DND-41 (cell line): ENCODE data around the gene ANKRD23.

Experiments used
- ATAC-seq: fragments of 200-7000 bp; cut with Tn5 transposase; 3 replicates; pipeline ENCODE4 v1.9.1; 2021; ENCODE audit warnings: low read depth; ENCODE audit not compliant: insufficient read depth
- DNase-seq: peaks from one replicate; pipeline ENCODE4 v3.0.0-alpha.2; 2020
- H2AFZ ChIP-seq: 2 replicates; pipeline ENCODE4 v1.6.0; 2012; ENCODE audit warnings: low read depth, low read length
- H3K27ac ChIP-seq: 2 replicates; pipeline ENCODE4 v1.5.1; 2012; ENCODE audit warnings: low read length, inconsistent platforms
- H3K27me3 ChIP-seq: fragments of 200-600 bp; sonication (generic); 2 replicates; pipeline ENCODE4 v1.6.0; 2012; ENCODE audit warnings: low read length, mild to moderate bottlenecking, inconsistent platforms; ENCODE audit not compliant: insufficient read depth, poor library complexity
- H3K36me3 ChIP-seq: 2 replicates; pipeline ENCODE4 v1.5.1; 2012; ENCODE audit warnings: low read length, inconsistent platforms; ENCODE audit not compliant: insufficient read depth
- H3K4me1 ChIP-seq: 2 replicates; pipeline ENCODE4 v1.5.1; 2012; ENCODE audit warnings: mild to moderate bottlenecking, low read length; ENCODE audit not compliant: insufficient read depth
- H3K4me2 ChIP-seq: 2 replicates; pipeline ENCODE4 v1.6.0; 2012; ENCODE audit warnings: mild to moderate bottlenecking, moderate library complexity, low read length, inconsistent platforms; ENCODE audit not compliant: insufficient read depth
- H3K4me3 ChIP-seq, 2 experiments: fragments of 200-600 bp in 1 of 2; shearing (Covaris generic) in 1 of 2; 2 replicates each; pipeline ENCODE4 v1.5.1; 2012 to 2016; ENCODE audit warnings: inconsistent platforms in 2 of 2, low read length in 2 of 2, mild to moderate bottlenecking in 2 of 2, low read depth in 1 of 2, moderate library complexity in 1 of 2
- H3K79me2 ChIP-seq: 2 replicates; pipeline ENCODE4 v1.6.0; 2012; ENCODE audit warnings: low read length, inconsistent platforms; ENCODE audit not compliant: insufficient read depth
- H3K9ac ChIP-seq: 2 replicates; pipeline ENCODE4 v1.6.0; 2012; ENCODE audit warnings: low read depth, mild to moderate bottlenecking, inconsistent platforms, low read length, moderate library complexity
- H3K9me3 ChIP-seq: 2 replicates; pipeline ENCODE4 v1.5.1; 2012; ENCODE audit warnings: low read length, moderate library complexity, mild to moderate bottlenecking, inconsistent platforms; ENCODE audit not compliant: insufficient read depth, severe bottlenecking
- H4K20me1 ChIP-seq: 2 replicates; pipeline ENCODE4 v1.6.0; 2012; ENCODE audit warnings: low read length; ENCODE audit not compliant: insufficient read depth
- EZH2 ChIP-seq: IDR thresholded peaks from 3 replicates; pipeline ENCODE4 v1.6.1; 2012; ENCODE audit warnings: borderline replicate concordance, low read depth, mild to moderate bottlenecking, moderate library complexity, low read length, inconsistent platforms; ENCODE audit not compliant: severe bottlenecking
- TF ChIP-seq, protein P1 (sequence below): IDR thresholded peaks from 2 replicates; pipeline ENCODE4 v1.5.1; 2012; ENCODE audit warnings: borderline replicate concordance, low read length, moderate library complexity, mild to moderate bottlenecking; ENCODE audit not compliant: poor library complexity, severe bottlenecking; ENCODE audit errors: extremely low read depth

The ANKRD23 gene

DNA sequence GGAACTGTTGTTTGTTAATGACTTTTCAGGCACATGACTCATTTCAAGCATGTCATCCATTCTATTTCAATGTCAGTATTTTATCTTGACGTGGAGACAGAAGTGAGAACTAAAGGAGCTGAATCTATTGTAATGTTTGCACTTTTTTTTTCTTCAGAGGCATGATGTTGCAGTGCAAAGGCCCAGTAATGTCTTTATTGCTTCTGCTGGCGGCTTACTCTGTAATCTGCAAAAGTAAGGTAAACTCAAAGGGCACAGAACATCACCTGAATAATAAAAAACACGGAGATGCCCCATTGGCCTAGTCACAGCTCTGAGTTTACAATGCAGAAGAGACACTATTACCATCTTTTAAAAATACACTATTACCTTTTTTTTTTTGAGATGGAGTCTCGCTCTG lies 30.2 kb downstream of the ANKRD23 start:
- peaks cover 25% of the 10 kb centered on the region for H3K4me1 ChIP-seq
- no peak overlapping the region for H2AFZ ChIP-seq
- H3K4me2 ChIP-seq = no peak overlapping the region
- no peak for TF ChIP-seq EZH2
- TF ChIP-seq, protein P1, sequence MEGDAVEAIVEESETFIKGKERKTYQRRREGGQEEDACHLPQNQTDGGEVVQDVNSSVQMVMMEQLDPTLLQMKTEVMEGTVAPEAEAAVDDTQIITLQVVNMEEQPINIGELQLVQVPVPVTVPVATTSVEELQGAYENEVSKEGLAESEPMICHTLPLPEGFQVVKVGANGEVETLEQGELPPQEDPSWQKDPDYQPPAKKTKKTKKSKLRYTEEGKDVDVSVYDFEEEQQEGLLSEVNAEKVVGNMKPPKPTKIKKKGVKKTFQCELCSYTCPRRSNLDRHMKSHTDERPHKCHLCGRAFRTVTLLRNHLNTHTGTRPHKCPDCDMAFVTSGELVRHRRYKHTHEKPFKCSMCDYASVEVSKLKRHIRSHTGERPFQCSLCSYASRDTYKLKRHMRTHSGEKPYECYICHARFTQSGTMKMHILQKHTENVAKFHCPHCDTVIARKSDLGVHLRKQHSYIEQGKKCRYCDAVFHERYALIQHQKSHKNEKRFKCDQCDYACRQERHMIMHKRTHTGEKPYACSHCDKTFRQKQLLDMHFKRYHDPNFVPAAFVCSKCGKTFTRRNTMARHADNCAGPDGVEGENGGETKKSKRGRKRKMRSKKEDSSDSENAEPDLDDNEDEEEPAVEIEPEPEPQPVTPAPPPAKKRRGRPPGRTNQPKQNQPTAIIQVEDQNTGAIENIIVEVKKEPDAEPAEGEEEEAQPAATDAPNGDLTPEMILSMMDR = no peak
- no peaks in the 10 kb centered on the region for H3K9me3 ChIP-seq
- peaks cover 20% of the 10 kb centered on the region for H3K79me2 ChIP-seq
- H3K4me3 ChIP-seq = no peak overlapping the region
- H3K27ac ChIP-seq = no peak overlapping the region
- peaks cover 23% of the 10 kb centered on the region for H3K36me3 ChIP-seq
- H4K20me1 ChIP-seq = peaks cover 17% of the 10 kb centered on the region
- ATAC-seq = no peak
- no peak overlapping the region for H3K9ac ChIP-seq
- H3K27me3 ChIP-seq = no peaks in the 10 kb centered on the region
- DNase-seq = no peak

DNA sequence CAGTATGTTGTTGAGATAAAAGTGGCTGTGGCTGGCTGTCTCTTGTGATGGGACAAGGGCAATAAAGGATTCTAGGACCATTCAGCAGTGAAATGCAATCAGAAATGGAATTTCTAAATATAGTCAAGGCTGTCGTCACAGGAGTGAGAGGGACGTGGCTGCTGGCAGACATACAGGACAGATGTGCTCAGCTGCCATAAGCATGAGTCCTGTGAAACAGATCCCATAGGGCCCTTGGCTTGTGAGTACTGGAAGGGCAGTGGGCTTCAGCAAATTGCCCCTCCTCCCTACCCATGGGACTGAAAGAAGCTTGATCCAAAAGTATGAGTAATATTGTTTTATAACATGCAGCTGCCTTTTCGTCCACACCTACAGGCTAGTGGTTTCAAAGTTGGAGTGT lies 31.9 kb downstream of the ANKRD23 start:
- no peak for ATAC-seq
- Histone ChIP-seq H4K20me1 (peaks cover 1% of the 10 kb centered on the region), H3K9ac (no peak overlapping the region), H3K4me1 (peaks cover 8% of the 10 kb centered on the region), H3K79me2 (peaks cover 3% of the 10 kb centered on the region), H3K4me2 (no peak overlapping the region), H2AFZ (no peak overlapping the region), H3K4me3 (no peak overlapping the region), H3K9me3 (no peaks in the 10 kb centered on the region), H3K36me3 (peaks cover 18% of the 10 kb centered on the region), H3K27me3 (no peaks in the 10 kb centered on the region), H3K27ac (no peak overlapping the region)
- no peak for DNase-seq
- TF ChIP-seq, protein P1 = no peak
- TF ChIP-seq EZH2 = no peak

DNA sequence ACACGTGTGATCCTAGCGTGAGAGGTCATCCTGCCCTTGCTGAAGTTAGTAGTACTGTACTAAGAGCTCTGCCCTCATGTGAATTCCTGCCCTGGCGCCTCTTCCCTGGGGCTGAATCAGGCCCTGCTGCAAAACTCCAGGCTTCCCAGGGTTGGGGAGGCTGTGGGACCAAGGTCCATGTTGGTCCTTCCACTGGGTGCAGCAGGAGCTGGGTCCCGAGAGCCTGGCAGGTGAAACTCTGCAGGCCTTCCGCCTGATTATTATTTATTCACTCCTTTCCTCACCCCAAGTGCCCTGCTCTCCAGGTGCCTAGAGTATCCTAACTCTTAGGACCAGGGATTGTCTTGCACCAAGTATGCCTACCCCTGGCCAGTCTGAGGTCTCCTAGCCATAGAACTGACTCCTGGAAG lies 33.0 kb downstream of the ANKRD23 start:
- Histone ChIP-seq H4K20me1 (no peaks in the 10 kb centered on the region), H2AFZ (no peak overlapping the region), H3K9ac (no peak overlapping the region), H3K4me1 (peaks cover 8% of the 10 kb centered on the region), H3K4me2 (no peak overlapping the region), H3K27me3 (no peaks in the 10 kb centered on the region), H3K36me3 (peaks cover 18% of the 10 kb centered on the region), H3K9me3 (no peaks in the 10 kb centered on the region), H3K27ac (no peak overlapping the region), H3K4me3 (no peak overlapping the region), H3K79me2 (no peaks in the 10 kb centered on the region)
- no peak for TF ChIP-seq EZH2
- TF ChIP-seq, protein P1 = no peak
- ATAC-seq (no peak), DNase-seq (no peak)
